ENCODE measurements around the gene GRIN1. TPM values are rescaled to one million over a fixed set of nuclear protein-coding genes. Genes with fewer than 3 reads are reported as not detected.

Gene GRIN1
- total and polyA plus RNA-seq, 12 donors: not detected

GRCh38 chr9:137181680-137182079 lies 42.7 kb downstream of the GRIN1 start:
- Histone ChIP-seq H3K4me1 (peaks cover 4 to 18% (median 9%) of the 10 kb centered on the region in 9 donors), H3K27me3 (no peaks in the 10 kb centered on the region), H3K4me3 (no peak overlapping the region), H3K27ac (no peak overlapping the region), H3K36me3 (peaks cover 4 to 92% (median 49%) of the 10 kb centered on the region in 9 donors), H3K9me3 (no peaks in the 10 kb centered on the region)
- intact Hi-C loops (cut with DNase I): loop anchor here in 2 of 10 donors (10.0 kb wide), 1 partner anchor 47 kb away; the partner anchor contains the start of gene GRIN1 (in 2 of the 2)
- no peak for DNase-seq
- no peak for TF ChIP-seq CTCF (IDR thresholded peaks at IDR 0.05)
- no peak for ATAC-seq
- WGBS, 2 donors: 94 to 95% methylated on average over 22 of the region's 22 CpGs

- Histone ChIP-seq H3K4me1 (peaks cover 14 to 29% (median 21%) of the 10 kb centered on the region in 9 donors), H3K27me3 (no peaks in the 10 kb centered on the region), H3K4me3 (no peak overlapping the region), H3K36me3 (peaks cover 4 to 90% (median 49%) of the 10 kb centered on the region in 9 donors), H3K9me3 (no peaks in the 10 kb centered on the region), H3K27ac (no peak overlapping the region)
- TF ChIP-seq CTCF (IDR thresholded peaks at IDR 0.05): no peak
- ATAC-seq (no peak), DNase-seq (no peak)
- 89 to 94% methylated on average over 12 to 17 of the region's 17 CpGs for WGBS, 2 donors
- intact Hi-C loops (cut with DNase I): loop anchor here in 2 of 10 donors (10.0 kb wide), 1 partner anchor 48 kb away; the partner anchor contains the start of gene GRIN1 (in 2 of the 2)
Observed at GRCh38 chr9:137182836-137183235, 43.9 kb downstream of the GRIN1 start.

GRCh38 chr9:137183980-137184595 lies 45.1 kb downstream of the GRIN1 start:
- ATAC-seq (no peak), DNase-seq (no peak)
- H3K36me3 ChIP-seq: peaks cover 4 to 78% (median 49%) of the 10 kb centered on the region in 9 donors
- intact Hi-C loops (cut with DNase I): loop anchor here in 2 of 10 donors (10.0 kb wide), 1 partner anchor 49 kb away; the partner anchor contains the start of gene GRIN1 (in 2 of the 2)
- WGBS, 2 donors: 90 to 92% methylated on average over 27 of the region's 27 CpGs
- H3K4me1 ChIP-seq: peaks cover 15 to 31% (median 24%) of the 10 kb centered on the region in 9 donors
- no peak overlapping the region for H3K27ac ChIP-seq
- H3K27me3 ChIP-seq: no peaks in the 10 kb centered on the region
- H3K4me3 ChIP-seq: no peak overlapping the region
- TF ChIP-seq CTCF (IDR thresholded peaks at IDR 0.05): no peak
- no peaks in the 10 kb centered on the region for H3K9me3 ChIP-seq

GRCh38 chr9:137184881-137185660 lies 46.1 kb downstream of the GRIN1 start:
- no peak overlapping the region for H3K4me3 ChIP-seq

More at GRCh38 chr9:137184881-137185660, 46.1 kb downstream of the GRIN1 start:
- intact Hi-C loops (cut with DNase I): loop anchor here in 5 of 10 donors (5.0 to 10.0 kb wide), 3 partner anchors 37 to 50 kb away; partner anchors contain the start of genes GRIN1 (in 2 of the 5), RNF208 (in 2 of the 5), CYSRT1 (in 1 of the 5) and RNF224 (in 1 of the 5)
- no peak for TF ChIP-seq CTCF (IDR thresholded peaks at IDR 0.05)
- H3K27me3 ChIP-seq: no peaks in the 10 kb centered on the region
- DNase-seq (no peak), ATAC-seq (no peak)
- H3K9me3 ChIP-seq: no peaks in the 10 kb centered on the region
- peaks cover 4 to 73% (median 44%) of the 10 kb centered on the region in 9 donors for H3K36me3 ChIP-seq
- peaks cover 22 to 41% (median 34%) of the 10 kb centered on the region in 9 donors for H3K4me1 ChIP-seq
- H3K27ac ChIP-seq: no peak overlapping the region
- 92 to 94% methylated on average over 48 of the region's 48 CpGs for WGBS, 2 donors
